Prostate gland (tissue), 2 donors: ENCODE data around the gene CCNI2.

Experiments
- CTCF ChIP-seq, 4 experiments: fragments of 200-600 bp in 2 of 4; fragments of 450-650 bp in 2 of 4; sonication (generic) in 2 of 4; IDR thresholded peaks; 1 replicate in 3 of 4; 2 replicates in 1 of 4; pipeline ENCODE4 v1.5.1; 2016 to 2019; ENCODE audit warnings: antibody characterized with exemption in 4 of 4, mild to moderate bottlenecking in 2 of 4, moderate library complexity in 2 of 4
- POLR2A ChIP-seq: fragments of 450-650 bp; IDR thresholded peaks from one replicate; pipeline ENCODE4 v1.6.1; 2016; ENCODE audit warnings: antibody characterized with exemption, mild to moderate bottlenecking

GRCh38 chr5:132765311-132766019, 18.2 kb downstream of the CCNI2 start:
- TF ChIP-seq CTCF (IDR thresholded peaks at IDR 0.05) (no peak), POLR2A (no peak)
